HG02623 (cell line): ENCODE data around the gene GZMH.
"Not testable (repeated sequence)": the region's sequence is repeated elsewhere in the genome, so short reads cannot be mapped to it uniquely, and the experiment has no call there.

ENCODE experiments used
- ATAC-seq: cut with Tn5 transposase; IDR thresholded peaks from one replicate; pipeline ENCODE4 v1.9.1; 2021; ENCODE audit warnings: moderate library complexity; ENCODE audit not compliant: unreplicated experiment

Gene GZMH, protein sequence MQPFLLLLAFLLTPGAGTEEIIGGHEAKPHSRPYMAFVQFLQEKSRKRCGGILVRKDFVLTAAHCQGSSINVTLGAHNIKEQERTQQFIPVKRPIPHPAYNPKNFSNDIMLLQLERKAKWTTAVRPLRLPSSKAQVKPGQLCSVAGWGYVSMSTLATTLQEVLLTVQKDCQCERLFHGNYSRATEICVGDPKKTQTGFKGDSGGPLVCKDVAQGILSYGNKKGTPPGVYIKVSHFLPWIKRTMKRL

DNA sequence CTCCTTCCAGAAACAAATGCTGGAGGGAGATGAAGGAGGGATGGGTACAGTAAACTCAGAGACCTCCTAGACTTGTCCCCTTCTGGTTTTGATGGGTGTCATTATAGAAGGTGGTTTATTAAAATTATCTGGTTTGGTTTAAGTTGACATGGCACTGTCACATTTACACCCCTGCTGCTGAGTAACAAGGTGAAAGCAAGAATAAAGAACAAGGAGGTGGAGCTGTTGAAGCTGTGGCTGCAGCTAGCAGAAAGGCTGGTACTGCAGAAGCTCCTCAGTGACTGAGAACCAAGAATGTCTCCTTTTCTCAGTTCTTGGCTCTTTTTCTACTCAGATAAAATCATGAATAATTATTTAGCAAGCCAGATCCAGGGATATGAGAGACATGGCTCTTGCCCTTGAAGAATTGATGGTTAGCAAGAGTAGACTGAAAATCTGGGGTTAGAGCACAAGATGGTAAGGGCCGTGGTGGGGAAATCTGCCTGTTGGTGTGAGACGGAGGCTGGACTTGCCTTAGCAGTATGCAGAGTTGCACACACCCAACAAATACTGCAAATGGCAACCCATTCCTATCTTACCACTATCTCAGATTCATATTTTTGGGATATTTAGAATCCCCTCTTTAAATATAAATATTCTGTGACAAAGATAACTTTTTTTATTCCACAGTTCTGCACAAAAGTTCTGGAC, at the start of gene GZMH:
Gene GZMH, minus strand, starts transcription at position 31 of the 690 bp plus-strand sequence. CDS start 72 bp downstream, outside the sequence.
- ATAC-seq = no peak

DNA sequence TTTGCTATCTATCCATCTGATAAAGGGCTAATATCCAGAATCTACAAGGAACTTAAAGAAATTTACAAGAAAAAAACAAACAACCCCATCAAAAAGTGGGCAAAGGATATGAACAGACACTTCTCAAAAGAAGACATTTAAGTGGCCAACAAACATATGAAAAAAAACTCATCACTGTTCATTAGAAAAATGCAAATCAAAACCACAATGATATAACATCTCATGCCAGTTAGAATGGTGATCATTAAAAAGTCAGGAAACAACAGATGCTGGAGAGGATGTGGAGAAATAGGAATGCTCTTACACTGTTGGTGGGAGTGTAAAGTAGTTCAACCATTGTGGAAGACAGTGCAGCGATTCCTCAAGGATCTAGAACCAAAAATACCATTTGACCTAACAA, 38.9 kb upstream of the GZMH start:
- not testable (repeated sequence) for ATAC-seq

DNA sequence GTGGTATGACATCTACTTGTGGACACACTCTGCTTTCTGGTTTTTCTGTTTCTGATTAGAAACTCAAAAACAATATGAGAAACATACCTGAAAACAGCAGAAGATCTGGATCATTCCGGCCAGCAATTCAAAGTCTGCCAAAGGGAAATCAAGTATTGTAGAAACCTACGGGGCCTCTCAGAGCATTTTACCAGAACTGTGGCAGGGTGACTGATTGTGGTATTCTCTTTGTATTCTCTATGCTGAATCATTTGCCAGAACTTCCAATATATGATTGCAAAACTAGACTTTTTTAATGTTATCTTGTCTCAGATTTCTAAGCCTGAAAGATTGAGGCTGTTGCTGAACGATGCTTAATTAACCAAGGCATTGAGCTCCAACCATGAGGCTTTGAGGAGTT, 30.4 kb upstream of the GZMH start:
- ATAC-seq = no peak

DNA sequence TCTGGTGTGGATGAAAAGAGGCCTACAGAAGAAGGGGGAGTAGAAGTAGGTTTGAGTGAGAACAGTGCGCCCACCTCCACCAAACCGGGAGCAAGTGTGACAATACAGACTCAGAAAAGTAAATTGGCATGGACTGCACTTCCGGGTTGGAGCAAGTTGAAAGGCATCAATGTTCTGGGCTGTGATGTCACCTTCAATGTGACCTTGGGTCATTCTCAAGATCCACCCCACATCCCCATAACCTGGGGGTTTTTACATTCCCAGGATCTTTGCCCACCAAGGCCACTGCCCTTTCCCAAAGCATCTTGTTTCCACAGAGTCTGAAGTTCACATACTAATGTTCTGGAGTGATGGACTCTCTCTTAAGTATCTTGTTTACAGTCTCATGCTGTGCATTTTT, 29.8 kb upstream of the GZMH start:
- ATAC-seq = no peak

DNA sequence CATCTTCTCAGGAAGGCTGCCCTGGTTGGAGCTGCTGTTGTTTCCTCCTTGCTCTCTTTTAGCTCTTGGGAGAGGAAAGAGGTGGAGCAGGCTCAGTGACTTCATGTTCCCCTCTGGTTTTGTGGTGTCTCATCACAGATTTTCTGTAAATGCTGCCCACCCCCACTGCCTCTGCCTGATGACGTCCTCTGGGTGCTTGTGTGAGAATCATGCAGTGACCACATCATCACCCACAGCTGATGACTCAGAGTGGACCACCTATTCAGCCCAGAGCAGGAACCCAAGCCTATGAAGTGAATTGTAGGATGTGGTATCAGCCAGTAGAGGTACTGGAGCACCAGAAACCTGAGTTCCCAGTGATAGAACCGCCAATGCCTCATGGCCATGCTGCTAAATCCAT, 24.7 kb upstream of the GZMH start, which contains the start of gene GZMB:
Gene GZMB, minus strand, starts transcription at position 33 of the 400 bp plus-strand sequence. Its CDS starts 30 bp downstream, at position 3.
- no peak for ATAC-seq

DNA sequence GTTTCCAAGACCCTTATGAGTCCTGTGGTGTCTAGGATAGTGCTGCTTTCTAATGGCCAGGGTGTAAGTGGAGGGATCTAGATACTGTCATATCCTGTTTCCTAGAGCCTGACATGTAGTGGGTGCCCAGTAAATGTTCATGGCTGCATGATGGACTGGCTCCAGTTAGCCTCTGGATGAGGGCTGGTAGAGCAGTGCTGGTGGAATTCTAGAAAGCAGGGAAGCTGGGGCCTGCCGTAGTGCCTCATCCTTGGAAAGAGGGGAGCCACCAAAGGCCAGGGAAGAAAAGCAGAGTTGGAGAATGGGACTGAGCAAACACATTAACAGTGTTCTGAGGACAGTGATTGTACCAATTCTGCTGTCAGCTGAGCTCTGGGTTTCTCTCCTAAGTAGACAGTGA, 23.9 kb upstream of the GZMH start:
- no peak for ATAC-seq

DNA sequence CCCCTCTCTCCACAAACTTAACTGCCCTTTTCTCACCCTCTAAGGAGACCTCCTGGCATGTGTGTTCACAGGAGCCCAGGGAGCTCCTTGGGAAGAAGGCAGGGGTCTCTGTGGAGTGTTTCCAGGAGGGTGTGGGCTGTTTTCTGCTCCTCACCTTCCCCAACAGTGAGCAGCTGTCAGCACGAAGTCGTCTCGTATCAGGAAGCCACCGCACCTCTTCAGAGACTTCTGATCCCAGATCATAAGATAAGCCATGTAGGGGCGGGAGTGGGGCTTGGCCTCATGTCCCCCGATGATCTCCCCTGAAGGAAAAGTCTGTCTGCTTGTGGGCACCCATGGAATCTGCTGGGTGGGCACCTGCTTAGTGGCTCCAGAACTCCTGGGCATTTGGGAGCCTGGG, 23.3 kb upstream of the GZMH start:
- ATAC-seq = no peak

DNA sequence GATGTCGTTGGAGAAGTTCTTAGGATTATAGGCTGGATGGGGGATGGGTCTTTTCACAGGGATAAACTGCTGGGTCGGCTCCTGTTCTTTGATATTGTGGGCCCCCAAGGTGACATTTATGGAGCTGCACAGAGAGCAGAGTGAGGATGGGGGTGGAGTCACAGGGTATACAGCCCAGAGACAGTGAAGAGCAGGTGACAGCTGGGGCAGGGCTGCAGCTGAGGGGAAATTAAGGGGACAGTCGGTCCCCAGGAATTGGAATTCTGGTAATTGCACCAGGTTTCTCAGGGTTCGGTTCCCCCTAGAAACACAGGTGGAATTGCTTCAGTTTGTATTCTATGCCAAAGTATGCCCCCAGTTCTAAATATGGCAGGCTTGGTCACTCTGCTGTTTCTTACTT, 22.9 kb upstream of the GZMH start:
- no peak for ATAC-seq

DNA sequence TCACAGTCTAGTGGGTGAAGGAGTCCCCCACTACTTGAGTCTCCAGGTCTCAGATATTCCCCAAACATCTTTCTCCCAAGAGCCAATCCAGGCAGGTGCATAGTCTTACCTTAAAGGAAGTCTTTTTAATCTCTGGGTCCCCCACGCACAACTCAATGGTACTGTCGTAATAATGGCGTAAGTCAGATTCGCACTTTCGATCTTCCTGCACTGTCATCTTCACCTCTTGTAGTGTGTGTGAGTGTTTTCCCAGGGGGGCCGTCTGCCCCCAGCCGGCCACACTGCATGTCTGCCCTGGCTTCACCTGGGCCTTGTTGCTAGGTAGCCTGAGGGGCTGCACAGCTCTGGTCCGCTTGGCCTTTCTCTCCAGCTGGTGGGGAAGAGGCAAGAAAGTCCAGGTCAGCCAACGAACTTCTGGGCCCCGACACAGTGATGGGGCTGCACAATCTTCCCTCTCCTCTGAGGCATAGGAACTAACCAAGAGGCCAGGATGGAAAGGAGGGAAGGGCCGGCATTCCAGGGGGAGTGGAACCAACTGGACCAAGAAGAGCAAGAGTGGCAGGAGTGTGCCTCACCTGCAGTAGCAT, 22.4 kb upstream of the GZMH start:
- no peak for ATAC-seq

DNA sequence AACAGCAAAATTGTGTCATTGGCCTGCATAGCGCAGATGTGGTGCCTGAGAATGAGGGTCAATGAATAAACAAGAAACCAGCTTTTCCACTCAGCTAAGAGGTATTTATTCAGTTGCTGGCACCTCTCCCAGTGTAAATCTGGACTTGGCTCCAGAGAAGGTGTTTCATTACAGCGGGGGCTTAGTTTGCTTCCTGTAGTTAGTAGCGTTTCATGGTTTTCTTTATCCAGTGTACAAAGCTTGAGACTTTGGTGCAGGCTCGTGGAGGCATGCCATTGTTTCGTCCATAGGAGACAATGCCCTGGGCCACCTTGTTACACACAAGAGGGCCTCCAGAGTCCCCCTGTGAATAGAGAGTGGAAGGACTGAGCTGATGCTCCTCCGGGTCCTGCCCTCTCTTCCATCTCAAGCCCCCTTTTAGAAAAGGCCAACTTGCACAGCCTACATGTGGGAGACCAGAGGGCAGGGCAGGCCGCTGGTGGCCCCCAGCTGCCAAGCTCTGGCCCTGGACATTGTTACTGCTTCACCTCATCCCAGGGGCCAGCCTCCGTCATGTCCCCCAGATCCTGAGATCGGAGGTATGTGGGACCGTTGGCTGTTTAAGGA, 21.5 kb upstream of the GZMH start:
- ATAC-seq = no peak

DNA sequence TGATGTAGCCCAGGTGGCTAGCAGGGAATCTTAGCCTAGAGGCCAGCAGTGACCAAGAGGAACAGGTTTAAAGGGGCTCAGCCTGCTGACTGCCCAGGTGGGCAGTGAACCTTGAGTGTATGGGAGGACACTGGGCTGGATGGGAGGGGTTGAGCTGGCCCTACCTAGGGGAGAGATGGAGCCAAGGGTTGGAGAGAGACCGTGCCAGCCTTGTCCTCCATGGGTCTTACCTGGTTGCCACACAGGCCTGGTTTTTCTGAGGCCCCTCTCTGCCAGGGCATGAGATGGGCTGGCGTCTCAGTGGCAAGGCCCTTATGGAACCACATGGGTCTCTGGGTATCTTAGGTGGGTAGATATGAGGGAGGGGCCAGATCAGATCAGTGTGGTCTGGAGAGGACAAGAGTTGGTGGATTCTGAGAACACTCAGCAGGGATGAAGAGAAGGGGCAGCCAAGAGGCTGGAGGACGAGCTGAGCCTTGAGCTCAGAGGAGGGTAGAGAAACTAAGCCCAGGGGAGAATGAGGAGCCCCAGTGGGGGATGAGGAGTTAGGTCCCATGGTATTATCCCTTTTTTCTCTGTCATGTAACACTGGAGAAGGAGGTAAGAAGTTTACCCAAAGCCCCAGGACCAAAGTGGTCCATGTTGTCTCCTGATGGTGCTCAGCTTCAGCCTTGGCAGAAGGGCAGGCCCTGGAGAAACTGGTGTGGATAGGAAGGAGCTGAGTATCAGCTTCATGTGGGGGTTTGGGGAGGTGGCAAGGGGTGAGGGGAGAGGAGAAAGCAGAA, 20.8 kb upstream of the GZMH start:
- no peak for ATAC-seq

DNA sequence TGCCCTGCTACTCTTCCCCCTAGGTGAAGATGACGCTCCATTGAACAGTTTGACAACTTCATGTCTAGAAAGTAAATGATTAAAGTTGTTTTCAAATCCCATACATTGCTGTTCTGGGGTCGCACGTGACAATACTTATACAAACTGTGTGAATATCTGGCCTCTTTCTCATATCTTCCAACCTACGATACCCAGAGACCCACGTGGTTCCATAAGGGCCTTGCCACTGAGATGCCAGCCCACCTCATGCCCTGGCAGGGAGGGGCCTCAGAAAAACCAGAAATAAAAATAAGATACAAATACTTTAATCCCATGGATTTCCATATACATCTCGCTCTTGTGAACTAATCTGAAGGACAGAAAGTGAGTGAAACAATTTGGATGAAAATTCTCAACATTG, 20.0 kb upstream of the GZMH start:
- ATAC-seq = no peak

DNA sequence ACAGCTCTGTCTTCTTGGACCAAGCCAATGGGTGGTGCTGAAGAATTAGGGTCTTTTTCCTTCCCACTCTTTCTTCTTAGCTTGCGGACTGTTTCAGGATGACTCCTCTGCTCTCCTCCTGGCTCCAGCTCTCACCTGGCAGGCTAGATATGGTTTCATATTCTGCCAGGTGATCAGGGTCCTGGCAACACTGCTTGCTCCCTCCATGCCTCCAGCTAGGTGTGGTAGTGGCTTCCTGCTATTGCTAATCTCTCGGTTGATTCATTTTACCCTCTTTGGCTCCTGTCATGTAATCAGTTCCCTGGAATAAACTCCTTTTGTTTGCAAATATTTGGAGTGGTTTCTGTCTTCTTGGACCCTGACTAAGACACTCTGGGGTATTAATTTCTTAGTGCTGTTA, 4.3 kb upstream of the GZMH start:
- ATAC-seq = no peak

DNA sequence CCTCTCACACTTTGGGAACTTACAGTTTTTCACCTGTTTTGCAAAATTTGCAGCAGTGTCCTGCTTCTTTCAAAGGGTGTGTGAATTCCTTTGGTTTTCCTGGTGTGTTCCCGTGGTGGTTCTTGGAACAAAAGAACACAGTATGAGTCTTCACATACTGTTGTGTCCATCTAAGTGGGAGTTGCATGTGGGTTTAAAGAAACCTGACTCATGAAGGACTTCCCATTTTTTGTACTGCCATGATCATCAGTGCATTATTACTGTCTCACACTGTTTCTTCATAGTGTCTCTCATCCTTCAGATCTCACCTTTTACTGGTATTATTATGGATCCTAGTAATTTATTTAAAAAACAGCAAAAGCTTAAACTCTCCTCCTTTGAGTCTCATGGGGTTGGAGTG, 3.8 kb upstream of the GZMH start:
- no peak for ATAC-seq

DNA sequence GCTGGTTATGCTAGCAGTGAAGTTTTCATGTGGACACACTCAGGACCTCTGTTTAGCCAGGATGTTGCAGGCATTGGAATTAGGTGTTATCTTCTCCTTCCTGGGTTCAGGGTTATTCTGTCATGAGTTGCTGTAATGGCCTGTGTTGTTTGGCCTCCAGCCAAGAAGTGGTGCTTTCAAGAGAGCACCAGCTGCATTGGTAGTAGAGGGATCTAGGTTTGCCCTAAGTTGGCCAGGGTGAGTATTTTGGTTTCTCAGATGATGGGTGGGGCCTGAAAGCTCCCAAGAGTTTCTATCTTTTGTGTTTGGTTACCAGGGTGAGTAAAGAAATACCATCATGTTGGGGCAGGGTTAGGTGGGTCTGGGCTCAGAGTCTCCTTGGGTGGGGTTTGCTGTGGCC, 2.7 kb upstream of the GZMH start:
- ATAC-seq = no peak

DNA sequence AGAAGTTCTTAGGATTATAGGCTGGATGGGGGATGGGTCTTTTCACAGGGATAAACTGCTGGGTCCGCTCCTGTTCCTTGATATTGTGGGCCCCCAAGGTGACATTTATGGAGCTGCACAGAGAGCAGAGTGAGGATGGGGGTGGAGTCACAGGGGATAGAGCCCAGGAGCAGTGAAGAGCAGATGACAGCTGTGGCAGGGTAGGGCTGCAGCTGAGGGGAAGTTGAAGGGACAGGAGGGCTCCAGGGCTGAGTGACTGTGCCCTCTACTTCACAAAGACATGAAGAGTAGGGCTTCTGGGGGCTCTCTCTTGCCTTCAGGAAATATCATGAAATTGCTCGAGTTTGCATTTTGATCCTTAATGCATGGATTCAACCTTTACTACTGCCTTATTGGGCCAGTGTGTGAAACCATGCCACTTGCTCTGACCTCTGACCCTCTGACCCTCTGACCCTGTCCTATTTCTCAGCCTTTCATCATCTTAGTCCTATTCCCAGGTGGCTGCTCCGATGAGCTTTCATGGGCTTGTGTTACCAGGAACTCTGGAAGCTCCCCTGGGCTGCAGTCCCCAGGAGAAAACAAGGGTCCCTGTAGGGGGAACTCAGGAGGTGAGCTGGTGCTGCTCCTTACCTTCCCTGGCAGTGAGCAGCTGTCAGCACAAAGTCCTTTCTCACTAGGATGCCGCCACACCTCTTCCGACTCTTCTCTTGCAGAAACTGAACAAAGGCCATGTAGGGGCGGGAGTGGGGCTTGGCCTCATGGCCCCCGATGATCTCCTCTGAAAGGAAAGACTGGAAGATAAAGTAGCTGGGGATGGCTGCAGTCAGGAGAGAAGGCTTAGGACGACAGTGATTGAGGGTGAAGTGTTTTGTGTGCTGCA, 1.6 kb downstream of the GZMH start:
- no peak for ATAC-seq

DNA sequence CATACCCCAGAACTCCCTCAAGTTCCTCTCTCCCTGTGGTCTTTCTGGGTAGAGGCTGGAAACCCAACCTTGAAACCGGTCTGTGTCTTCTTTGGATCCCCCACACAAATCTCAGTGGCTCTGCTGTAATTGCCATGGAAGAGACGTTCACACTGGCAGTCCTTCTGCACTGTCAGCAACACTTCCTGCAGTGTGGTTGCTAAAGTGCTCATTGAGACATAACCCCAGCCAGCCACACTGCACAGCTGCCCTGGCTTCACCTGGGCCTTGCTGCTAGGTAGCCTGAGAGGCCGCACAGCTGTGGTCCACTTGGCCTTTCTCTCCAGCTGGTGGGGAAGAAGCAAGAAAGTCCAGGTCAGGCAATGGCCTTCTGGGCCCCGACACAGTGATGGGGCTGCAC, 2.4 kb downstream of the GZMH start:
- no peak for ATAC-seq

DNA sequence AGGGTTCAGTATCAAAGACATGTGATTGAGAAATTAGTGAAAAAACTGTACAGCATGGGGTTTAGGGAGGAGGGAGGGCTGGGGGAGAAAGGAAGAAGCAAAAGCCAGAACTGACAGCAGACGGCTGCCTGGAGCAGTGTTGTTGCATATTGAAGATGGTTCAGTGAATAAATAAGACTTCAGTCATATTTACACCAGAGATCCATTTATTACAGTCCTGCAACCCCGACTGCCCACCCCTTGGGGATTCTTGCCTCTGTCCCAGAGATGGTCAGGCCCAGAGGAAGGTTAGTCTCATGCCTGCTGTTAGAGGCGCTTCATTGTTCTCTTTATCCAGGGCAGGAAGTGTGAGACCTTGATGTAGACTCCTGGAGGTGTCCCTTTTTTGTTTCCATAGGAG, 3.2 kb downstream of the GZMH start:
- no peak for ATAC-seq

DNA sequence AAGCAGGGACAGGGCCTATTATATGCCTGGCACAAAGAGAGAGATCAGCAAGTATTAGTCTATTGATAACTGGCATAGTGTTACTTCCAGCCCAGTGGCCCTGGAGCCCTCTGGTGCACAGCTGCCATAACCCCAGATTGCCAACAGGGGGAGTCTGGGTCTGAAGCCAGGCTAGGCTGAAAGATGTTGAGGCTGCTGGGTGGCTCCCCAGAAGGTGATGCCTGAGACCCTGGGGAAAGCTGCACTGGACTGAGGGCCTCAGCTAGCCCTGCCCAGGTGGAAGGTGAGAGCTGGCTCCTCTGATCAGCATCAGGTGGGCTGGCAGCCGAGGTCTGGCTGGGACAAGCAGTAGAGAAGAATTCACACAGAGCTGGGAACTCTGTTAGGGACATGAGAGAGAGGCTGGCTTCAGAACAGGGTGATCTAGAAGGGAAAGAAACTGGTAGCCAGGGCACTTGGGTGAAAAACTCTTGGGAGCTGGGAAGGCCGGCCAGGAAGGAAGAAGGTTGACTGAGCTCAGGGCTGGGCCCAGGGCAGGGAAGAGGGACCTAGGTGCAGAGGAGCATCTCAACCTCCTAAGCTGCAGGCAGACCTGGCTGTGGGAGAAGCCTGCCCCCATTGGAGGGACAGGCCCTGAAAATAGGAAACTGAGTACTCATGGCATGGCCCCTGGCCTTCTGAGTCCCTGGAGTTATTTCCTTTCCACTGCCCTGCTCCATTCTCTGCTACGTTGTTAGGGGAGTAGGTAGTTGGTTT, 3.9 kb downstream of the GZMH start:
- peak; percentile 80 for ATAC-seq
